A549 (cell line): ENCODE results near the gene BCR.

Experiments used
- CHD2 ChIP-seq: fragments of 150-350 bp; IDR thresholded peaks from 2 replicates; pipeline ENCODE4 v1.6.1; 2014; ENCODE audit warnings: low read length; ENCODE audit not compliant: partially characterized antibody
- CTCF ChIP-seq: fragments of >200 bp; sonication (Bioruptor Twin); formaldehyde crosslinking; IDR thresholded peaks from 3 replicates; pipeline ENCODE4 v1.5.1; 2016
- POLR2A ChIP-seq: IDR thresholded peaks from 2 replicates; pipeline ENCODE4 v1.6.1; 2012; ENCODE audit warnings: mild to moderate bottlenecking, low read length
- REST ChIP-seq: fragments of 200-600 bp; sonication (generic); IDR thresholded peaks from 2 replicates; pipeline ENCODE4 v1.6.1; 2016; ENCODE audit warnings: antibody characterized with exemption, mild to moderate bottlenecking, moderate library complexity

- no peak for TF ChIP-seq REST
- no peak for TF ChIP-seq POLR2A
- no peak for TF ChIP-seq CHD2
- no peak for TF ChIP-seq CTCF
Measured at GRCh38 chr22:23359583-23360123, 179.3 kb downstream of the BCR start.
